Vagina (tissue), 2 donors: ENCODE data around the gene SELENOO. TPM values are rescaled to one million over a fixed set of nuclear protein-coding genes. Genes with fewer than 3 reads are reported as not detected.

Experiments used
- DNase-seq, 2 donors: peaks; one replicate each; pipeline ENCODE4 v3.0.0-alpha.2; 2017; ENCODE audit errors: extremely low spot score in 2 of 2
- H3K27ac ChIP-seq: fragments of 200-600 bp; sonication (generic); one replicate; pipeline ENCODE4 v1.5.1; 2019
- H3K27me3 ChIP-seq: fragments of 200-600 bp; sonication (generic); one replicate; pipeline ENCODE4 v1.5.1; 2019
- H3K36me3 ChIP-seq, 2 donors: fragments of 200-600 bp; sonication (generic); one replicate each; pipeline ENCODE4 v1.5.1; 2017 to 2019
- H3K4me1 ChIP-seq: fragments of 200-600 bp; sonication (generic); one replicate; pipeline ENCODE4 v1.5.1; 2019
- H3K4me3 ChIP-seq, 2 donors: fragments of 200-600 bp; sonication (generic); 1 replicate in 1 of 2; 2 replicates in 1 of 2; pipeline ENCODE4 v1.5.1; 2016 to 2019
- H3K9me3 ChIP-seq: fragments of 200-600 bp; sonication (generic); one replicate; pipeline ENCODE4 v1.5.1; 2019
- POLR2A ChIP-seq, 2 donors: fragments of 450-650 bp; IDR thresholded peaks; one replicate each; pipeline ENCODE4 v1.6.1; 2017; ENCODE audit warnings: antibody characterized with exemption in 2 of 2, mild to moderate bottlenecking in 2 of 2, moderate library complexity in 2 of 2
- POLR2AphosphoS5 ChIP-seq, 2 donors: sonication (generic); formaldehyde crosslinking; IDR thresholded peaks; one replicate each; pipeline ENCODE4 v1.9.0; 2017; ENCODE audit warnings: antibody characterized with exemption in 2 of 2, mild to moderate bottlenecking in 2 of 2, low read depth in 1 of 2; ENCODE audit not compliant: insufficient read depth in 1 of 2
- intact Hi-C: fragments of 100-400 bp; cut with DNase I; formaldehyde crosslinking; loops from one replicate; pipeline ENCODE4 v1.15.1; 2023
- total RNA-seq: library from RNA; depleted of rRNA; stranded (reverse); fragments of >200 nt; gene quantifications from one replicate; pipeline ENCODE4 v1.2.3, GENCODE V29; 2016
- TF ChIP-seq, protein P1 (sequence below), 3 experiments: fragments of 450-650 bp in 2 of 3; fragments of 200-600 bp in 1 of 3; sonication (generic) in 1 of 3; IDR thresholded peaks; one replicate each; pipeline ENCODE4 v1.5.1; 2017 to 2019; ENCODE audit warnings: antibody characterized with exemption in 3 of 3, mild to moderate bottlenecking in 2 of 3, moderate library complexity in 2 of 3

Gene SELENOO
- total RNA-seq, 1 donor from 2014 or later: 39.0 TPM

DNA sequence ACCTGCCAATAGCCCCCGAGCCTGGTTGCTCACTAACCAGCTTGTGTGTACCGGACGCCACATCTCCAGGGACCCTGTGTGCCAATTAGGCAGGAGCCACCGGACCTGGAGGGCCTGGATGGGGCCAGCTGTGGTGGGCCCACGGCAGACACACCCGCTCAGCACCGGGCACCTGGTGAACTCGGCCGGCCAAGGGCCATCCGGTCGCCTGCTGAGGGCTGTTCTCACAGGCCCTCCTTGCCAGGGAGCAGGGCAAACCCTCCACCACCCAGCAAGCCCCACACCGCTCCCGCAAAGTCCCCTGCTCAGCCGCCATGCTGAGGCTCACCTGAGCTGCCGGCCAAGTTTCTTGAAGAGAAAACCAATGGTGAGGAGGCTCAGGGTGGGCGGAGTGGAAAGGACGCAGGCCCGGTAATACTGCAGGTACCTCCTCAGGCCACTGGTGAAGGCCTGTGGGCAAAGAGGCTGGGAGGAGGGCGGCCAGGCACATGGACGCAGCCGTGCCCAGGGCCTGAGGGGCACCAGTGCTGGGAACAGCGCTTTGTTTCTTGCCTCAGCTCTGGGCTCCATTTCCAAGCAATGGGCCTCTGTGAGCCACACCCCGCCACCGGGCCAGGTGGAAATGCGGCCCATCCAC, 26.9 kb downstream of the SELENOO start:
- Histone ChIP-seq H3K27ac (no peak overlapping the region), H3K36me3 (peaks cover 0 to 58% of the 10 kb centered on the region in 2 donors), H3K4me1 (no peaks in the 10 kb centered on the region), H3K9me3 (no peaks in the 10 kb centered on the region), H3K27me3 (no peaks in the 10 kb centered on the region), H3K4me3 (no peak overlapping the region)
- TF ChIP-seq POLR2AphosphoS5 (IDR thresholded peaks at IDR 0.05; ENCODE audit: insufficient read depth in 1 of 2, low read depth in 1 of 2) (no peak), POLR2A (IDR thresholded peaks at IDR 0.05) (no peak)
- TF ChIP-seq, protein P1, sequence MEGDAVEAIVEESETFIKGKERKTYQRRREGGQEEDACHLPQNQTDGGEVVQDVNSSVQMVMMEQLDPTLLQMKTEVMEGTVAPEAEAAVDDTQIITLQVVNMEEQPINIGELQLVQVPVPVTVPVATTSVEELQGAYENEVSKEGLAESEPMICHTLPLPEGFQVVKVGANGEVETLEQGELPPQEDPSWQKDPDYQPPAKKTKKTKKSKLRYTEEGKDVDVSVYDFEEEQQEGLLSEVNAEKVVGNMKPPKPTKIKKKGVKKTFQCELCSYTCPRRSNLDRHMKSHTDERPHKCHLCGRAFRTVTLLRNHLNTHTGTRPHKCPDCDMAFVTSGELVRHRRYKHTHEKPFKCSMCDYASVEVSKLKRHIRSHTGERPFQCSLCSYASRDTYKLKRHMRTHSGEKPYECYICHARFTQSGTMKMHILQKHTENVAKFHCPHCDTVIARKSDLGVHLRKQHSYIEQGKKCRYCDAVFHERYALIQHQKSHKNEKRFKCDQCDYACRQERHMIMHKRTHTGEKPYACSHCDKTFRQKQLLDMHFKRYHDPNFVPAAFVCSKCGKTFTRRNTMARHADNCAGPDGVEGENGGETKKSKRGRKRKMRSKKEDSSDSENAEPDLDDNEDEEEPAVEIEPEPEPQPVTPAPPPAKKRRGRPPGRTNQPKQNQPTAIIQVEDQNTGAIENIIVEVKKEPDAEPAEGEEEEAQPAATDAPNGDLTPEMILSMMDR (IDR thresholded peaks at IDR 0.05): no peak
- no peak for DNase-seq
- intact Hi-C loops: no loop called here

GRCh38 chr22:50228366-50228765, 27.6 kb downstream of the SELENOO start:
- Histone ChIP-seq H3K36me3 (peaks cover 0 to 60% of the 10 kb centered on the region in 2 donors), H3K4me1 (no peaks in the 10 kb centered on the region), H3K9me3 (no peaks in the 10 kb centered on the region), H3K27me3 (no peaks in the 10 kb centered on the region), H3K4me3 (no peak overlapping the region), H3K27ac (no peak overlapping the region)
- no peak for DNase-seq
- TF ChIP-seq, protein P1 (IDR thresholded peaks at IDR 0.05): no peak
- TF ChIP-seq POLR2A (IDR thresholded peaks at IDR 0.05): no peak
- TF ChIP-seq POLR2AphosphoS5 (IDR thresholded peaks at IDR 0.05; ENCODE audit: insufficient read depth in 1 of 2, low read depth in 1 of 2): no peak
- intact Hi-C loops: no loop called here

GRCh38 chr22:50229370-50229769, 28.6 kb downstream of the SELENOO start:
- TF ChIP-seq, protein P1 (IDR thresholded peaks at IDR 0.05): no peak
- TF ChIP-seq POLR2AphosphoS5 (IDR thresholded peaks at IDR 0.05; ENCODE audit: insufficient read depth in 1 of 2, low read depth in 1 of 2): no peak
- no peak for TF ChIP-seq POLR2A (IDR thresholded peaks at IDR 0.05)
- Histone ChIP-seq H3K27ac (no peak overlapping the region), H3K9me3 (no peaks in the 10 kb centered on the region), H3K36me3 (peaks cover 0 to 51% of the 10 kb centered on the region in 2 donors), H3K4me3 (no peak overlapping the region), H3K4me1 (no peaks in the 10 kb centered on the region), H3K27me3 (no peaks in the 10 kb centered on the region)
- DNase-seq: no peak
- intact Hi-C loops: no loop called here

DNA sequence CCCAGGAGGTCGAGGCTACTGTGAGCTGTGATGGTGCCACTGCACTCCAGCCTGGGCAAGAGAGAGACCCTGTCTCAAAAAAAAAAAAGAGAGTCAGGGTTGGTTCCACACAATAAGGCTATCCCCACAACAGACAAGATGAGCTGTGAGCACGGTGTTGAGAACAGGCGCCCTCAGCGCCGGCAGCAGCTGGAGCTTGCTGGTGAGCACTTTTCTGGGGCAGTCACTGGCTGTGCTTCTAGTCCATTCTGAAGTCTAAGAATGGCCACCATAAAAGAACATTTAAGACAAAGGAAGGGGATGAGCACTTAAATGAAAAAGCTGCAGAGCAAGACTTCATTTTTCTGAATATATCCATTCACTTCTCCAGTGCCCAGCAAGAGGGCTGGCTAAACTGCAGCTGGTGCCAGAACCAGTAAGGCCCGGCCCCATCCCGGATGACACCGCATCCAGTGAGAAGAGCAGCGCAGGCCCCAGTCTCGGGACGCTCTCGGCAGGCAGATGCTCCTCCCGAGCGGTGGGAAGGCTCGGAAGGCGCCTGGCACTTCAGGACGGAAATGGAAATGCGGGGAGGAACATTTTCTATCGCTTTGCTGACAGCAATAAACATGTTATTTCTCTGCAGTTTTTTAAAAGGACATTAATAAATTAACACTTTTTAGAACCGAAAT, 31.8 kb downstream of the SELENOO start:
- H3K4me3 ChIP-seq: no peak overlapping the region
- intact Hi-C loops: no loop called here
- no peaks in the 10 kb centered on the region for H3K4me1 ChIP-seq
- H3K27me3 ChIP-seq: no peaks in the 10 kb centered on the region
- TF ChIP-seq POLR2A (IDR thresholded peaks at IDR 0.05) (no peak), POLR2AphosphoS5 (IDR thresholded peaks at IDR 0.05; ENCODE audit: insufficient read depth in 1 of 2, low read depth in 1 of 2) (no peak)
- TF ChIP-seq, protein P1 (IDR thresholded peaks at IDR 0.05): no peak
- no peaks in the 10 kb centered on the region for H3K9me3 ChIP-seq
- DNase-seq: no peak
- H3K27ac ChIP-seq: no peak overlapping the region
- peaks cover 0 to 22% of the 10 kb centered on the region in 2 donors for H3K36me3 ChIP-seq

- no peaks in the 10 kb centered on the region for H3K4me1 ChIP-seq
Measured at GRCh38 chr22:50233223-50233622, 32.4 kb downstream of the SELENOO start.

More at GRCh38 chr22:50233223-50233622, 32.4 kb downstream of the SELENOO start:
- Histone ChIP-seq H3K27ac (no peak overlapping the region), H3K4me3 (no peak overlapping the region), H3K36me3 (peaks cover 0 to 18% of the 10 kb centered on the region in 2 donors), H3K27me3 (no peaks in the 10 kb centered on the region), H3K9me3 (no peaks in the 10 kb centered on the region)
- DNase-seq: no peak
- intact Hi-C loops: no loop called here
- no peak for TF ChIP-seq POLR2A (IDR thresholded peaks at IDR 0.05)
- TF ChIP-seq, protein P1 (IDR thresholded peaks at IDR 0.05): no peak
- TF ChIP-seq POLR2AphosphoS5 (IDR thresholded peaks at IDR 0.05; ENCODE audit: insufficient read depth in 1 of 2, low read depth in 1 of 2): no peak
